GM12864 (cell line): ENCODE results near the gene MVB12B.

Experiments
- DNase-seq: peaks from one replicate; pipeline ENCODE4 v3.0.0-alpha.2; 2011; ENCODE audit warnings: low read depth
- H3K4me3 ChIP-seq: 2 replicates; pipeline ENCODE4 v1.5.1; 2011; ENCODE audit warnings: mild to moderate bottlenecking, low read depth, low read length, control low read depth
- TF ChIP-seq, protein P1 (sequence below): IDR thresholded peaks from 2 replicates; pipeline ENCODE4 v1.5.1; 2011; ENCODE audit warnings: low read depth, mild to moderate bottlenecking, moderate library complexity, low read length, control low read depth, inconsistent platforms; ENCODE audit errors: missing control alignments

MVB12B gene

DNA sequence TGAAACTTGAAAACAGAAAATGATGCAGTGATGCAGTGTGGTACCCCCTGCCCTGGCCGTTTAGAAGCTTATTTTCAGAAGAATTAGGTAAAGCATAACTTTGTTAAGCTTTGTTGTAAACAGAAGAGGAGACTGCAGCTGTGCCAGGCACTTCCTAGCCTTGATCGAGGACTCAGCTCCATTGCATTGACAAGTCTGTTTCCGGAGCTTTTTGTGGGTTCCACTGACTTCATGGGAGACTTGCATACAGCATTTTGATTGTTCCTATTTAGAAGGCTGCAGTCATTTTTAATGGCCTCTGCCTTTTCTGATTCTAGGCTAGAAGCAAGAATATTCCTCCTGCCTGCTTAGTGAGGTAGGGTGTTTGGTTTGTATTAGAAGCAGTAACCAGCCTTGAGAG lies 12.3 kb downstream of the MVB12B start:
- no peak for DNase-seq
- TF ChIP-seq, protein P1, sequence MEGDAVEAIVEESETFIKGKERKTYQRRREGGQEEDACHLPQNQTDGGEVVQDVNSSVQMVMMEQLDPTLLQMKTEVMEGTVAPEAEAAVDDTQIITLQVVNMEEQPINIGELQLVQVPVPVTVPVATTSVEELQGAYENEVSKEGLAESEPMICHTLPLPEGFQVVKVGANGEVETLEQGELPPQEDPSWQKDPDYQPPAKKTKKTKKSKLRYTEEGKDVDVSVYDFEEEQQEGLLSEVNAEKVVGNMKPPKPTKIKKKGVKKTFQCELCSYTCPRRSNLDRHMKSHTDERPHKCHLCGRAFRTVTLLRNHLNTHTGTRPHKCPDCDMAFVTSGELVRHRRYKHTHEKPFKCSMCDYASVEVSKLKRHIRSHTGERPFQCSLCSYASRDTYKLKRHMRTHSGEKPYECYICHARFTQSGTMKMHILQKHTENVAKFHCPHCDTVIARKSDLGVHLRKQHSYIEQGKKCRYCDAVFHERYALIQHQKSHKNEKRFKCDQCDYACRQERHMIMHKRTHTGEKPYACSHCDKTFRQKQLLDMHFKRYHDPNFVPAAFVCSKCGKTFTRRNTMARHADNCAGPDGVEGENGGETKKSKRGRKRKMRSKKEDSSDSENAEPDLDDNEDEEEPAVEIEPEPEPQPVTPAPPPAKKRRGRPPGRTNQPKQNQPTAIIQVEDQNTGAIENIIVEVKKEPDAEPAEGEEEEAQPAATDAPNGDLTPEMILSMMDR: no peak
- no peak overlapping the region for H3K4me3 ChIP-seq

DNA sequence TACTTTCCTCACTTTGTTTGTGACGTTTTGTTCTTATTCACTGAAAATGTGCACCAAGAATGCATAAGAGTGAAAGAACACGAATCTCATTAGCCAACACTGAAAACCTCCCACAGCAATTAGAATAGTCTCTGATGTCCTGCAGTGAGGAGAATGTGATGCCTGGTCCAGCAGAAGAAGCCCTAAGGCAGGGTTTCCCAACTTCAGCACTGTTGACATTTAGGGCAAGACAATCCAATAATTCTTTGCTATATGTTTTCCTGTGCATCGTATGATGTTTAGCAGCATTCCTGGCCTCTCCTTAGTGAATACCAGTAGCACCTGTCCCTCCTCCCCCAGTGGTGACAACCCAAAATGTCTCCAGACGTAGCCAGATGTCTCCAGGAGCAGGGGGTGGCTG lies 14.8 kb downstream of the MVB12B start:
- no peak overlapping the region for H3K4me3 ChIP-seq
- no peak for DNase-seq
- TF ChIP-seq, protein P1: no peak

DNA sequence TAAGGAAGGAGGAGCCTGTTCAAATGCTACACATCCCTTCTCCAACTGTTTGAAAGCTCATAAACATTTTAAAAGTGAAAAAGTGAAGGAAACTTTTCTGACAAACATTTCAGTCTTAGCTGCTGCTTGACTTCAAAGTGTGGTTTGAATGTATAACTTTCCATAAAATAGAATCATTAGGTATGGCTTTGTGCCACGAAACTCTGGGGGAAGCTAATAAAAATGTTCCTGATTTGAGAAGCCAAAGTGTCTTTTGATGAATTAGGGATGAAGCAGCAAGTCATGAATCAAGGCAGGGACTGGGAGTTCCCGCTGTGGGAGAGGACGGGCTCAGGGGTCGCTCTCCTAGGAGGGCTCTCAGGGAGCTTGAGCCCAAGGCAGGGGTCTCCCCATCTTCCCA lies 15.3 kb downstream of the MVB12B start:
- TF ChIP-seq, protein P1: no peak
- no peak for DNase-seq
- H3K4me3 ChIP-seq: no peak overlapping the region

DNA sequence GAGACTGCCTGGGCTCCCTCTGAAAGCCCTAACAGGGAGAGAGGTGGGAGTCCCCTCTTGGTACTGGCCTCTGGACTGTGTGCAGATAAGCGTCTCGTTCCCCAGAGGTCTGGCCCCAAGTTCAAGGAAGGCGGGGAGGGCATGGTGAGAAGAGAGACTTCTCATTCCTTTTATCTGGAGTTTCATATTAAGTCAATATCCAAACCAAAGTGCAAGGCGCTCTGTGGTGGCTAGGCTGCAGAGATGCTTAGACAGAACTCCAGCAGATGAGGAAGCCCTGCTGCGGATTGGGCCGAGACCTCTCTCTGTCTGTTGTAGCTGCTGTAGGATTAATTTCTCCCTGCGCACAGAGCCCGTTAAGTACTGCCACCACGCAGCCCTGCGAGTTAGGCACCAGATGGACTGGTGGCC lies 16.0 kb downstream of the MVB12B start:
- DNase-seq: no peak
- TF ChIP-seq, protein P1: no peak
- no peak overlapping the region for H3K4me3 ChIP-seq

DNA sequence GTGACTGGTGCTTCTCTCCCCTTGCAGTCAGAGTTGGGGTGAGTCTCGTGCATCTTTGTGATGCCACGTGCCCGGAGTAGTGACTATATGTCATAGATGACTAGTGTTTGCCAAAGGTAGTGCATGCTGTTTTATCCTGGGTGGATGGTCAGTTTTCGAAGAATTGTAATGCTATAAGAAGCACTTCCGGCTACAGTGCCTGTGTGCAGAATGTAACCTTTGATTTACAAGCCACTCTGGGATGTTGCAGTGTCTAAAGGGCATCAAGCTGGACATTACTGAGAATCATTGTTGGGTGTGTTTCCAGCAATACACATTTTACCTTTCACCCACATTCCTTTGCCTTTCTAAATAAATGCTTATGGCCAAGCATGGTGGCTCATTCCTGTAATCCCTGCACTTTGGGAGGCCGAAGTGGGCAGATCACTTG lies 16.7 kb downstream of the MVB12B start:
- DNase-seq: no peak
- TF ChIP-seq, protein P1: peak; percentile 6
- H3K4me3 ChIP-seq: no peak overlapping the region

DNA sequence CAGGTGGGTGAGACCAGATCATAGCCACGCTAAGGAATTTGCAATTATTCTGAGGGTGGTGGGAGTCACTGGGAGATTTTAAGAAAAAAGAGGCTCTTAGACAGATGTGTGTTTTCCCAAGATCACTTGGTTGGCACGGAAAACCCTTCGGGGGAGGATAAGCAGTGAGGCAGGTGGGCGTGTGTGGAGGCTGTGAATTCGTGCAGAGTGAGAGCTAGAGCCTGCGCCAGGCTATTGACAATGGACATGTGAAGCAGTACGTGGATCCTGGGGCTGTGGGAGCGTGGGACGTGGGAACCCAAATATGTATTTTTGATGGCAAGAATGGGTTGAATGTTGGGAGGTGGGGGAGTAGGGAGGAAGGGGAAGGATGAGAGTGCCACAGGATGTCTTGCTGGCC lies 19.4 kb downstream of the MVB12B start:
- DNase-seq: no peak
- H3K4me3 ChIP-seq: no peak overlapping the region
- TF ChIP-seq, protein P1: no peak

DNA sequence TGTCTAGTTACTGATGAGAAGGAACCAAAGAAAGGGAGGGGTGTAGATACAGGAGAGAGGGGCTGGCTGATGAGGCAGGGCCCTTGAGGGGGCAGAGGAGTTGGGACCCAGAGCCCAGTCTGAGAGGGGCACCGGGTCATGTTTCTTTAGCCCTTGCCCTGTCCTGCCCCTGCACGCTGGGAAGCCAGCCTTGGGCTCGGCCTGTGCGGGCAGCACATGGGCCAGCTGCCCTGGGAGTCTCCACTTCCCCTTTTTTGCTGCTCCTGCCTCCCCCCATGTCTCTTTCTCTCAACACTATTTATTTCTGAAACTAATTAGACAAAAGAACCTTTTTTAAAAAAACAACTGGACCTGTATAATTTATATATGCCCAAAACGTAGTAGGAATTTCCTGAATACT lies 20.5 kb downstream of the MVB12B start:
- TF ChIP-seq, protein P1: no peak
- DNase-seq: no peak

More for the DNA sequence above, 20.5 kb downstream of the MVB12B start:
- H3K4me3 ChIP-seq: no peak overlapping the region
